NCI-H774 (cell line): ENCODE data around the gene USP6NL.

Experiments
- DNase-seq: peaks from one replicate; lab custom pipeline; 2025; lab: John Stamatoyannopoulos, UW

The USP6NL gene

GRCh38 chr10:11551104-11551503 lies 60.3 kb downstream of the USP6NL start:
- DNase-seq = no peak

- no peak for DNase-seq
These were observed 62.7 kb downstream of the USP6NL start for GRCh38 chr10:11548768-11549099.

- DNase-seq = no peak
These were observed 63.2 kb downstream of the USP6NL start for GRCh38 chr10:11548065-11548767.

- DNase-seq = no peak
These were observed 64.9 kb downstream of the USP6NL start for GRCh38 chr10:11546581-11546980.

GRCh38 chr10:11541296-11541695 lies 70.2 kb downstream of the USP6NL start:
- DNase-seq = no peak

- DNase-seq = no peak
These were observed 72.1 kb downstream of the USP6NL start for GRCh38 chr10:11539191-11539868.

GRCh38 chr10:11538834-11539190 lies 72.6 kb downstream of the USP6NL start:
- no peak for DNase-seq

GRCh38 chr10:11536228-11536627 lies 75.2 kb downstream of the USP6NL start:
- DNase-seq = no peak

- DNase-seq = no peak
These were observed 76.0 kb downstream of the USP6NL start for GRCh38 chr10:11535346-11535959.

- no peak for DNase-seq
These were observed 78.1 kb downstream of the USP6NL start for GRCh38 chr10:11533328-11533781.

- DNase-seq = no peak
These were observed 79.1 kb downstream of the USP6NL start for GRCh38 chr10:11532306-11532705.

GRCh38 chr10:11530806-11531205 lies 80.6 kb downstream of the USP6NL start:
- no peak for DNase-seq

- no peak for DNase-seq
These were observed 82.1 kb downstream of the USP6NL start for GRCh38 chr10:11529276-11529903.

GRCh38 chr10:11528286-11528685 lies 83.2 kb downstream of the USP6NL start:
- DNase-seq = no peak

- no peak for DNase-seq
These were observed 83.7 kb downstream of the USP6NL start for GRCh38 chr10:11527691-11528255.

- no peak for DNase-seq
These were observed 84.4 kb downstream of the USP6NL start for GRCh38 chr10:11527068-11527467.

GRCh38 chr10:11525503-11525902 lies 85.9 kb downstream of the USP6NL start:
- DNase-seq = no peak

GRCh38 chr10:11522821-11523245 lies 88.6 kb downstream of the USP6NL start:
- DNase-seq = peak; percentile 13

GRCh38 chr10:11521860-11522259 lies 89.6 kb downstream of the USP6NL start:
- DNase-seq = no peak

GRCh38 chr10:11520892-11521291 lies 90.6 kb downstream of the USP6NL start:
- DNase-seq = no peak

- no peak for DNase-seq
These were observed 94.3 kb downstream of the USP6NL start for GRCh38 chr10:11517150-11517549.

- no peak for DNase-seq
These were observed 95.1 kb downstream of the USP6NL start for GRCh38 chr10:11516431-11516746.
